ENCODE measurements around the gene TREML4. TPM values are rescaled to one million over a fixed set of nuclear protein-coding genes. Genes with fewer than 3 reads are reported as not detected.

The TREML4 gene
- polyA plus RNA-seq, 3 donors from 2014 or later: not detected

GRCh38 chr6:41247288-41247865 is 19.2 kb downstream of the TREML4 start:
- peaks cover 2 to 8% (median 4%) of the 10 kb centered on the region in 3 donors for H3K27me3 Mint-ChIP-seq (ENCODE audit: low read depth in 3 of 3)
- no peak for DNase-seq
- peaks cover 0 to under 1% (median 0%) of the 10 kb centered on the region in 3 donors for H3K36me3 Mint-ChIP-seq
- H3K27ac Mint-ChIP-seq: peak overlapping the region in 1 of 6 donors; percentile 6
- no peaks in the 10 kb centered on the region for H3K9me3 Mint-ChIP-seq
- peaks cover 12 to 28% of the 10 kb centered on the region in 2 donors for H3K4me1 Mint-ChIP-seq
- no peak overlapping the region for H3K4me3 Mint-ChIP-seq

- peaks cover 2 to 6% (median 4%) of the 10 kb centered on the region in 3 donors for H3K27me3 Mint-ChIP-seq (ENCODE audit: low read depth in 3 of 3)
- peak overlapping the region in 4 of 6 donors; percentile 6 to 80 (median 42) for H3K27ac Mint-ChIP-seq
- H3K9me3 Mint-ChIP-seq: no peaks in the 10 kb centered on the region
- peaks cover 0 to 4% (median 0%) of the 10 kb centered on the region in 3 donors for H3K36me3 Mint-ChIP-seq
- H3K4me1 Mint-ChIP-seq: peaks cover 12 to 28% of the 10 kb centered on the region in 2 donors
- H3K4me3 Mint-ChIP-seq: peak overlapping the region in 3 of 5 donors; percentile 1 to 17 (median 15)
- peak in 1 of 3 donors; percentile 6 for DNase-seq
Observed at GRCh38 chr6:41247882-41248705, 19.9 kb downstream of the TREML4 start.

GRCh38 chr6:41252401-41253169 is 24.4 kb downstream of the TREML4 start:
- DNase-seq: no peak
- H3K27ac Mint-ChIP-seq: no peak overlapping the region
- peaks cover 8 to 26% of the 10 kb centered on the region in 2 donors for H3K4me1 Mint-ChIP-seq
- peaks cover 0 to 4% (median 0%) of the 10 kb centered on the region in 3 donors for H3K36me3 Mint-ChIP-seq
- H3K27me3 Mint-ChIP-seq (ENCODE audit: low read depth in 3 of 3): peaks cover 2 to 4% (median 3%) of the 10 kb centered on the region in 3 donors
- no peaks in the 10 kb centered on the region for H3K9me3 Mint-ChIP-seq
- no peak overlapping the region for H3K4me3 Mint-ChIP-seq

- peaks cover 3 to 4% (median 4%) of the 10 kb centered on the region in 3 donors for H3K27me3 Mint-ChIP-seq (ENCODE audit: low read depth in 3 of 3)
- peaks cover 0 to 12% (median 4%) of the 10 kb centered on the region in 6 donors for H3K9me3 Mint-ChIP-seq
- no peak overlapping the region for H3K27ac Mint-ChIP-seq
- H3K4me3 Mint-ChIP-seq: no peak overlapping the region
- H3K36me3 Mint-ChIP-seq: peaks cover 7 to 17% (median 9%) of the 10 kb centered on the region in 3 donors
- H3K4me1 Mint-ChIP-seq: peaks cover 0 to 8% of the 10 kb centered on the region in 2 donors
- no peak for DNase-seq
Observed at GRCh38 chr6:41255110-41255509, 27.0 kb downstream of the TREML4 start.

GRCh38 chr6:41255638-41256246 is 27.6 kb downstream of the TREML4 start:
- H3K4me1 Mint-ChIP-seq: peaks cover 0 to 8% of the 10 kb centered on the region in 2 donors

GRCh38 chr6:41256383-41256782 is 28.2 kb downstream of the TREML4 start:
- H3K27me3 Mint-ChIP-seq (ENCODE audit: low read depth in 3 of 3): peaks cover 1 to 7% (median 2%) of the 10 kb centered on the region in 3 donors
- H3K27ac Mint-ChIP-seq: no peak overlapping the region
- DNase-seq: no peak
- peaks cover 0 to 8% of the 10 kb centered on the region in 2 donors for H3K4me1 Mint-ChIP-seq
- H3K36me3 Mint-ChIP-seq: peaks cover 8 to 20% (median 18%) of the 10 kb centered on the region in 3 donors
- H3K9me3 Mint-ChIP-seq: peaks cover 2 to 24% (median 15%) of the 10 kb centered on the region in 6 donors
- H3K4me3 Mint-ChIP-seq: no peak overlapping the region

More at GRCh38 chr6:41255638-41256246, 27.6 kb downstream of the TREML4 start:
- peaks cover 8 to 18% (median 13%) of the 10 kb centered on the region in 3 donors for H3K36me3 Mint-ChIP-seq
- H3K27me3 Mint-ChIP-seq (ENCODE audit: low read depth in 3 of 3): peaks cover 1 to 4% (median 2%) of the 10 kb centered on the region in 3 donors
- no peak overlapping the region for H3K27ac Mint-ChIP-seq
- peaks cover 2 to 18% (median 10%) of the 10 kb centered on the region in 6 donors for H3K9me3 Mint-ChIP-seq
- no peak overlapping the region for H3K4me3 Mint-ChIP-seq
- no peak for DNase-seq

GRCh38 chr6:41257369-41258195 is 29.4 kb downstream of the TREML4 start:
- peaks cover 1 to 7% (median 2%) of the 10 kb centered on the region in 3 donors for H3K27me3 Mint-ChIP-seq (ENCODE audit: low read depth in 3 of 3)
- no peak for DNase-seq
- H3K4me3 Mint-ChIP-seq: no peak overlapping the region
- H3K4me1 Mint-ChIP-seq: peaks cover 0 to 8% of the 10 kb centered on the region in 2 donors
- peaks cover 13 to 29% (median 22%) of the 10 kb centered on the region in 3 donors for H3K36me3 Mint-ChIP-seq
- peaks cover 14 to 36% (median 27%) of the 10 kb centered on the region in 6 donors for H3K9me3 Mint-ChIP-seq
- H3K27ac Mint-ChIP-seq: no peak overlapping the region

GRCh38 chr6:41258196-41258493 is 30.0 kb downstream of the TREML4 start:
- Mint-ChIP-seq H3K27ac (no peak overlapping the region), H3K4me1 (peaks cover 0 to 8% of the 10 kb centered on the region in 2 donors), H3K4me3 (no peak overlapping the region), H3K27me3 (ENCODE audit: low read depth in 3 of 3) (peaks cover 0 to 7% (median 2%) of the 10 kb centered on the region in 3 donors), H3K9me3 (peaks cover 16 to 39% (median 30%) of the 10 kb centered on the region in 6 donors), H3K36me3 (peaks cover 13 to 29% (median 22%) of the 10 kb centered on the region in 3 donors)
- DNase-seq: no peak

GRCh38 chr6:41262401-41262800 is 34.3 kb downstream of the TREML4 start:
- H3K36me3 Mint-ChIP-seq: peaks cover 16 to 35% (median 28%) of the 10 kb centered on the region in 3 donors

GRCh38 chr6:41263267-41263666 is 35.1 kb downstream of the TREML4 start:
- Mint-ChIP-seq H3K36me3 (peaks cover 16 to 35% (median 28%) of the 10 kb centered on the region in 3 donors), H3K4me1 (no peaks in the 10 kb centered on the region), H3K27ac (no peak overlapping the region), H3K9me3 (peaks cover 21 to 47% (median 38%) of the 10 kb centered on the region in 6 donors), H3K4me3 (peak overlapping the region in 1 of 5 donors; percentile 25), H3K27me3 (ENCODE audit: low read depth in 3 of 3) (peaks cover 0 to 5% (median 0%) of the 10 kb centered on the region in 3 donors)
- no peak for DNase-seq

More at GRCh38 chr6:41262401-41262800, 34.3 kb downstream of the TREML4 start:
- Mint-ChIP-seq H3K9me3 (peaks cover 21 to 47% (median 38%) of the 10 kb centered on the region in 6 donors), H3K4me1 (no peaks in the 10 kb centered on the region), H3K27me3 (ENCODE audit: low read depth in 3 of 3) (peaks cover 0 to 5% (median 0%) of the 10 kb centered on the region in 3 donors), H3K4me3 (no peak overlapping the region), H3K27ac (no peak overlapping the region)
- no peak for DNase-seq

- Mint-ChIP-seq H3K36me3 (peaks cover 6 to 14% (median 13%) of the 10 kb centered on the region in 3 donors), H3K27ac (no peak overlapping the region), H3K4me1 (peaks cover 0 to 1% of the 10 kb centered on the region in 2 donors), H3K27me3 (ENCODE audit: low read depth in 3 of 3) (no peaks in the 10 kb centered on the region), H3K9me3 (peaks cover 17 to 22% (median 20%) of the 10 kb centered on the region in 6 donors), H3K4me3 (no peak overlapping the region)
- no peak for DNase-seq
Observed at GRCh38 chr6:41266541-41266940, 38.4 kb downstream of the TREML4 start.

GRCh38 chr6:41268478-41268877 is 40.3 kb downstream of the TREML4 start:
- H3K36me3 Mint-ChIP-seq: peaks cover 2 to 3% (median 3%) of the 10 kb centered on the region in 3 donors
- H3K4me1 Mint-ChIP-seq: peaks cover 7 to 11% of the 10 kb centered on the region in 2 donors
- H3K27me3 Mint-ChIP-seq (ENCODE audit: low read depth in 3 of 3): peaks cover 0 to 5% (median 0%) of the 10 kb centered on the region in 3 donors
- H3K27ac Mint-ChIP-seq: no peak overlapping the region
- no peak overlapping the region for H3K4me3 Mint-ChIP-seq
- DNase-seq: no peak
- peaks cover 3 to 6% (median 4%) of the 10 kb centered on the region in 6 donors for H3K9me3 Mint-ChIP-seq
